Right lobe of liver (tissue), 4 donors: Measurements from ENCODE around the gene HOXA13.

Experiments used
- POLR2A ChIP-seq: fragments of 450-650 bp; IDR thresholded peaks from one replicate; pipeline ENCODE4 v1.6.1; 2017; ENCODE audit warnings: antibody characterized with exemption, mild to moderate bottlenecking
- TF ChIP-seq, protein P1 (sequence below), 4 donors: fragments of 200-600 bp in 3 of 4; fragments of 450-650 bp in 1 of 4; IDR thresholded peaks; one replicate each; pipeline versions ENCODE4 v1.5.1 to v1.8.0; 2016 to 2022; ENCODE audit warnings: antibody characterized with exemption in 4 of 4, mild to moderate bottlenecking in 2 of 4
- donor health status: DM: no; HTN: no; CAD: no.
- donor health status: DM: no; HTN: no; CAD: no.
- donor health status: DM: no; HTN: yes; CAD: no.

DNA sequence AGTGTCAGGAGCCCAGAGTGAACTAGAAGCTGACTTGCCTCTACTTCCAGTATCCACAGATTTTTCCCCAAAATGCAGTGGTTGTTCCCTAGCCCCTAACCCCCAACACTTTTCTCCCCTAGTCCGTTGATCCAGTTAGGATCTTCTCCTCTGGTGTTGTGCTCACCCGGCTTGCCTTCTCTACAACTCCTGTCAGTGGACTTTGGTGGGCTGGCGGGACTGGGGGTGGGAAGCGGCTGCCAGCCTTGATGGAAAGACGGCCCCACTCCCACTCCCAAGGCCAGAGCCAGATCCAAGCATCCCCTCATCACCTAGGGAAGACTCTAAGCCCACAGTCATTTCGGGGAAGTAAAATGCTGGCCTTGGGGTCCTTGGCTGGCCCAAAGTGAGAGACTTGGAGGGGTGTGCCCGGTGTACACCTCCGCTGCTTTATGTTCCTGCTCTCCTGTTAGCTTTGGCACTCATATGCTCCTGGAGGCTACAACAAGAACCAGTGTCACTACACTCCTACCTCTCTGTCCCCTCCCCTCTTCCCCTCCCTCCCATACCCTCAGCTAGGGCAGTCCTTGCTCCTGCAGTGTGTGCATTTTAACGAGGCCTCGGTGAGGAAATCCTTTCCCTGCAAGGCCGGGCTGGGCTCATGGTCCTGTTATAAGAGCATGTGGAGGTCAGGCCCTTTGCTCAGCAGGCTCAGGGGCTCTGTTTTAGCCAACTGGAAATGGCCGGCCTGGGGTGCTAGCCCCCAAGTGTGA lies 24.8 kb downstream of the HOXA13 start:
- TF ChIP-seq, protein P1, sequence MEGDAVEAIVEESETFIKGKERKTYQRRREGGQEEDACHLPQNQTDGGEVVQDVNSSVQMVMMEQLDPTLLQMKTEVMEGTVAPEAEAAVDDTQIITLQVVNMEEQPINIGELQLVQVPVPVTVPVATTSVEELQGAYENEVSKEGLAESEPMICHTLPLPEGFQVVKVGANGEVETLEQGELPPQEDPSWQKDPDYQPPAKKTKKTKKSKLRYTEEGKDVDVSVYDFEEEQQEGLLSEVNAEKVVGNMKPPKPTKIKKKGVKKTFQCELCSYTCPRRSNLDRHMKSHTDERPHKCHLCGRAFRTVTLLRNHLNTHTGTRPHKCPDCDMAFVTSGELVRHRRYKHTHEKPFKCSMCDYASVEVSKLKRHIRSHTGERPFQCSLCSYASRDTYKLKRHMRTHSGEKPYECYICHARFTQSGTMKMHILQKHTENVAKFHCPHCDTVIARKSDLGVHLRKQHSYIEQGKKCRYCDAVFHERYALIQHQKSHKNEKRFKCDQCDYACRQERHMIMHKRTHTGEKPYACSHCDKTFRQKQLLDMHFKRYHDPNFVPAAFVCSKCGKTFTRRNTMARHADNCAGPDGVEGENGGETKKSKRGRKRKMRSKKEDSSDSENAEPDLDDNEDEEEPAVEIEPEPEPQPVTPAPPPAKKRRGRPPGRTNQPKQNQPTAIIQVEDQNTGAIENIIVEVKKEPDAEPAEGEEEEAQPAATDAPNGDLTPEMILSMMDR (IDR thresholded peaks at IDR 0.05): no peak
- TF ChIP-seq POLR2A: no peak
